IMR-90 (cell line): ENCODE data around the gene PPOX. TPM values are rescaled to one million over a fixed set of nuclear protein-coding genes. Genes with fewer than 3 reads are reported as not detected.
A peak's percentile ranks its signal among the peaks of the same experiment; 100 is the strongest.

Experiments
- ATAC-seq: fragments of 200-7000 bp; cut with Tn5 transposase; 2 replicates; pipeline ENCODE4 v1.9.1; 2020; ENCODE audit warnings: low read depth, mild to moderate bottlenecking, moderate library complexity
- BruUV-seq: library from RNA; stranded (reverse); fragments of 400-500 nt; replicated peaks from 2 replicates; lab custom pipeline; 2021; lab: Mats Ljungman, UMichigan
- CTCF ChIA-PET: fragments of 300-600 bp; formaldehyde crosslinking; extraction: SDS; loops from one replicate; lab custom pipeline; 2021; ENCODE audit warnings: antibody characterized with exemption; lab: Yijun Ruan, JAX
- POLR2A ChIA-PET: fragments of 300-600 bp; sonication (Branson Sonifier 250); formaldehyde crosslinking; loops from one replicate; lab custom pipeline; 2022; ENCODE audit warnings: antibody characterized with exemption; ENCODE audit not compliant: unreplicated experiment; lab: Charles Lee
- DNase-seq: peaks from one replicate; pipeline ENCODE4 v3.0.0; 2013
- H2AFZ ChIP-seq: replicated peaks from 2 replicates; pipeline ENCODE3; 2013; ENCODE audit warnings: low read length, mild to moderate bottlenecking; ENCODE audit not compliant: poor library complexity
- H2AK5ac ChIP-seq: 2 replicates; pipeline ENCODE4 v1.6.1; 2013; ENCODE audit warnings: low read depth, low read length, inconsistent platforms
- H2AK9ac ChIP-seq: replicated peaks from 2 replicates; pipeline ENCODE3; 2013; ENCODE audit warnings: mild to moderate bottlenecking, low read depth, low read length, moderate library complexity; ENCODE audit not compliant: poor library complexity
- H2BK120ac ChIP-seq: 2 replicates; pipeline ENCODE4 v1.6.1; 2013; ENCODE audit warnings: low read depth, low read length, inconsistent platforms
- H2BK15ac ChIP-seq: 3 replicates; pipeline ENCODE4 v1.6.1; 2013; ENCODE audit warnings: low read depth, low read length, inconsistent platforms
- H2BK20ac ChIP-seq: 2 replicates; pipeline ENCODE4 v1.6.1; 2013; ENCODE audit warnings: low read depth, mild to moderate bottlenecking, inconsistent platforms, low read length, moderate library complexity
- H2BK5ac ChIP-seq: 2 replicates; pipeline ENCODE4 v1.6.1; 2013; ENCODE audit warnings: mild to moderate bottlenecking, low read depth, low read length, inconsistent platforms; ENCODE audit not compliant: poor library complexity, severe bottlenecking
- H3K14ac ChIP-seq: replicated peaks from 2 replicates; pipeline ENCODE4 v1.6.1; 2013; ENCODE audit warnings: low read depth, low read length, inconsistent platforms
- H3K18ac ChIP-seq: 2 replicates; pipeline ENCODE4 v1.6.1; 2013; ENCODE audit warnings: low read depth, low read length, control low read depth
- H3K23ac ChIP-seq: 2 replicates; pipeline ENCODE4 v1.6.1; 2013; ENCODE audit warnings: low read depth, low read length, inconsistent platforms
- H3K27ac ChIP-seq: 2 replicates; pipeline ENCODE4 v1.5.1; 2013; ENCODE audit warnings: mild to moderate bottlenecking, control low read depth, low read length; ENCODE audit not compliant: insufficient read depth
- H3K27me3 ChIP-seq: 2 replicates; pipeline ENCODE4 v1.6.1; 2013; ENCODE audit warnings: low read length; ENCODE audit not compliant: control insufficient read depth, insufficient read depth
- H3K36me3 ChIP-seq: 2 replicates; pipeline ENCODE4 v1.6.1; 2013; ENCODE audit warnings: low read length, mixed read lengths; ENCODE audit not compliant: control insufficient read depth, insufficient read depth
- H3K4ac ChIP-seq: 2 replicates; pipeline ENCODE4 v1.6.1; 2013; ENCODE audit warnings: low read depth, low read length, inconsistent platforms
- H3K4me1 ChIP-seq: 2 replicates; pipeline ENCODE4 v1.6.1; 2013; ENCODE audit warnings: low read length, mixed read lengths; ENCODE audit not compliant: control insufficient read depth, insufficient read depth
- H3K4me2 ChIP-seq: 2 replicates; pipeline ENCODE4 v1.6.1; 2013; ENCODE audit warnings: low read depth, mild to moderate bottlenecking, control low read depth, low read length, moderate library complexity
- H3K4me3 ChIP-seq: 2 replicates; pipeline ENCODE4 v1.5.1; 2013; ENCODE audit warnings: low read depth, mild to moderate bottlenecking, control low read depth, low read length, moderate library complexity; ENCODE audit not compliant: insufficient read depth
- H3K56ac ChIP-seq: 2 replicates; pipeline ENCODE4 v1.6.1; 2013; ENCODE audit warnings: low read length, inconsistent platforms; ENCODE audit not compliant: insufficient read depth; ENCODE audit errors: extremely low read depth
- H3K79me1 ChIP-seq, 2 experiments: 2 replicates each; pipeline ENCODE4 v1.6.1; 2013; ENCODE audit warnings: low read length in 2 of 2, inconsistent platforms in 1 of 2, low read depth in 1 of 2
- H3K9ac ChIP-seq: 2 replicates; pipeline ENCODE4 v1.6.1; 2013; ENCODE audit warnings: low read depth, low read length, control low read depth
- H3K9me1 ChIP-seq: 2 replicates; pipeline ENCODE4 v1.6.1; 2013; ENCODE audit warnings: low read length, inconsistent platforms; ENCODE audit not compliant: insufficient read depth
- H3K9me3 ChIP-seq: 2 replicates; pipeline ENCODE4 v1.6.1; 2013; ENCODE audit warnings: low read length; ENCODE audit not compliant: control insufficient read depth, insufficient read depth
- H4K20me1 ChIP-seq: 2 replicates; pipeline ENCODE4 v1.6.1; 2013; ENCODE audit warnings: low read length, inconsistent platforms; ENCODE audit not compliant: insufficient read depth
- H4K5ac ChIP-seq: 2 replicates; pipeline ENCODE4 v1.6.1; 2013; ENCODE audit warnings: mild to moderate bottlenecking, low read depth, low read length, control low read depth
- H4K8ac ChIP-seq, 2 experiments: 2 replicates each; pipeline ENCODE4 v1.6.1; 2013; ENCODE audit warnings: low read depth in 2 of 2, low read length in 2 of 2, control low read depth in 1 of 2, inconsistent platforms in 1 of 2
- H4K91ac ChIP-seq: 2 replicates; pipeline ENCODE4 v1.6.1; 2013; ENCODE audit warnings: low read depth, low read length, inconsistent platforms; ENCODE audit not compliant: insufficient read depth
- CTCF ChIP-seq: conservative IDR thresholded peaks from 2 replicates; pipeline ENCODE4 v1.5.1; 2012; ENCODE audit warnings: mild to moderate bottlenecking, low read depth, low read length, improper control_type of control experiment
- ELK1 ChIP-seq: fragments of 150-350 bp; IDR thresholded peaks from 2 replicates; pipeline ENCODE4 v1.6.1; 2016; ENCODE audit warnings: low read depth, mild to moderate bottlenecking, low read length, moderate library complexity, borderline replicate concordance
- FOS ChIP-seq: fragments of 150-350 bp; IDR thresholded peaks from 2 replicates; pipeline ENCODE4 v1.6.1; 2016; ENCODE audit warnings: low read depth, low read length
- NFE2L2 ChIP-seq: fragments of 150-350 bp; IDR thresholded peaks from 2 replicates; pipeline ENCODE4 v1.6.1; 2016; ENCODE audit warnings: low read depth, mild to moderate bottlenecking, low read length
- RAD21 ChIP-seq: IDR thresholded peaks from 2 replicates; pipeline ENCODE4 v1.6.1; 2012; ENCODE audit warnings: low read length, improper control_type of control experiment
- RCOR1 ChIP-seq: IDR thresholded peaks from 2 replicates; pipeline ENCODE4 v1.6.1; 2012; ENCODE audit warnings: mild to moderate bottlenecking, low read length, improper control_type of control experiment; ENCODE audit not compliant: insufficient replicate concordance
- WGBS, 2 experiments: methylation state at CpG; one replicate each; pipeline versions ENCODE4 v1.1.5 to v1.1.7; 2013; ENCODE audit warnings: missing lambda C conversion rate in 2 of 2; ENCODE audit not compliant: insufficient read length in 1 of 2; ENCODE audit errors: extremely low coverage in 2 of 2; 5-methylcytosine and 5-hydroxymethylcytosine counted together
- dilution Hi-C: fragments of 300-500 bp; cut with HindIII; formaldehyde crosslinking; loops from one replicate; pipeline ENCODE4 v1.14.3; 2018; ENCODE audit warnings: low sequenced_read_pairs; ENCODE audit not compliant: unreplicated experiment
- in situ Hi-C: fragments of 300-500 bp; cut with MboI; formaldehyde crosslinking; loops from 3 replicates; pipeline ENCODE4 v1.14.3; 2019; ENCODE audit warnings: low sequenced_read_pairs, inconsistent platforms, mixed read lengths
- intact Hi-C: fragments of 100-400 bp; cut with micrococcal nuclease; formaldehyde crosslinking; loops from 2 replicates; pipeline ENCODE4 v1.10.0; 2022
- polyA plus RNA-seq, 3 experiments: library from polyadenylated mRNA; depleted of rRNA; stranded (reverse); fragments of >200 nt; gene quantifications; 2 replicates each; pipeline ENCODE4 v1.2.3, GENCODE V29; 2012; ENCODE audit warnings: low replicate concordance in 1 of 3
- total RNA-seq: library from RNA; depleted of rRNA; stranded (reverse); fragments of >200 nt; gene quantifications from 2 replicates; pipeline ENCODE4 v1.2.3, GENCODE V29; 2012

Gene PPOX
- total and polyA plus RNA-seq, 2 of the 4 experiments (the other 2 are of a cell fraction) = 6.1 to 14.3 TPM

GRCh38 chr1:161119092-161119903, 46.9 kb upstream of the PPOX start:
- H3K23ac ChIP-seq = peak overlapping the region; percentile 77; the same call in 1 of the 2 replicates
- no peak overlapping the region for H2BK20ac ChIP-seq
- H3K4ac ChIP-seq = peak overlapping the region; percentile 68; the same call in 1 of the 2 replicates

More at GRCh38 chr1:161119092-161119903, 46.9 kb upstream of the PPOX start:
- H2AK9ac ChIP-seq = peak overlapping the region; percentile 10
- TF ChIP-seq NFE2L2 = no peak
- TF ChIP-seq FOS = no peak
- TF ChIP-seq ELK1 = no peak
- peak; percentile 29; the same call in 1 of the 2 replicates for TF ChIP-seq RAD21
- TF ChIP-seq CTCF = peak; percentile 52
- no peak for TF ChIP-seq RCOR1
- peak overlapping the region; percentile 88 for H3K4me2 ChIP-seq
- peaks cover 35% of the 10 kb centered on the region for H4K20me1 ChIP-seq
- no peak overlapping the region for H3K14ac ChIP-seq
- TSS peak; percentile 41 for BruUV-seq
- peaks cover 45% of the 10 kb centered on the region for H3K36me3 ChIP-seq
- intact Hi-C loops (no loop called here), dilution Hi-C loops (no loop called here), in situ Hi-C loops (no loop called here)
- H2AFZ ChIP-seq = no peak overlapping the region
- DNase-seq (peak; percentile 75), ATAC-seq (peak; percentile 35)
- H3K56ac ChIP-seq = 0 out of 2 replicates have a peak overlapping the region, but pooled peaks have one; percentile 73
- ChIA-PET POLR2A (no interaction called here), CTCF (no interaction called here)
- no peaks in the 10 kb centered on the region for H3K9me3 ChIP-seq
- no peak overlapping the region for H2BK120ac ChIP-seq
- no peak overlapping the region for H4K91ac ChIP-seq
- WGBS, 2 experiments = 60% methylated on average over 4 of the region's 10 CpGs; no CpG with 5 or more reads in 1 of the 2 experiments
- peak overlapping the region; percentile 82; the same call in 1 of the 2 replicates for H3K27ac ChIP-seq
- peaks cover 31 to 79% of the 10 kb centered on the region in 2 experiments for H3K79me1 ChIP-seq
- H3K4me3 ChIP-seq = 0 out of 2 replicates have a peak overlapping the region, but pooled peaks have one; percentile 87
- H2BK15ac ChIP-seq = no peak overlapping the region
- H4K5ac ChIP-seq = no peak overlapping the region
- peaks cover 16% of the 10 kb centered on the region for H3K4me1 ChIP-seq
- H3K9me1 ChIP-seq = peaks cover 25% of the 10 kb centered on the region
- H3K9ac ChIP-seq = peak overlapping the region; percentile 74
- H2BK5ac ChIP-seq = peak overlapping the region; percentile 54
- H3K27me3 ChIP-seq = no peaks in the 10 kb centered on the region
- H2AK5ac ChIP-seq = peak overlapping the region; percentile 84; the same call in 1 of the 2 replicates
- H4K8ac ChIP-seq = peak overlapping the region; percentile 34 to 84; a peak in 3 of 4 replicates
- no peak overlapping the region for H3K18ac ChIP-seq
